Hepatocyte (in vitro differentiated cells): ENCODE results near the gene RTL9. TPM values are rescaled to one million over a fixed set of nuclear protein-coding genes. Genes with fewer than 3 reads are reported as not detected.
"Not testable (repeated sequence)": the region's sequence is repeated elsewhere in the genome, so short reads cannot be mapped to it uniquely, and the experiment has no call there.

Experiments used
- DNase-seq: peaks from one replicate; pipeline ENCODE4 v3.0.0-alpha.2; 2016; ENCODE audit warnings: low spot score
- H2AFZ ChIP-seq: fragments of 200-600 bp; sonication (generic); 2 replicates; pipeline ENCODE4 v1.6.0; 2016; ENCODE audit warnings: antibody characterized with exemption, mild to moderate bottlenecking
- H3K27ac ChIP-seq: fragments of 200-600 bp; sonication (generic); 2 replicates; pipeline ENCODE4 v1.5.1; 2016; ENCODE audit warnings: mild to moderate bottlenecking
- H3K27me3 ChIP-seq: fragments of 200-600 bp; sonication (generic); 2 replicates; pipeline ENCODE4 v1.6.1; 2016
- H3K36me3 ChIP-seq: fragments of 200-600 bp; sonication (generic); replicated peaks from 2 replicates; pipeline ENCODE4 v1.5.1; 2016; ENCODE audit warnings: low read depth; ENCODE audit not compliant: insufficient read depth
- H3K4me1 ChIP-seq: fragments of 200-600 bp; sonication (generic); 2 replicates; pipeline ENCODE4 v1.5.1; 2016; ENCODE audit warnings: mild to moderate bottlenecking, moderate library complexity; ENCODE audit not compliant: insufficient read depth
- H3K4me2 ChIP-seq: fragments of 200-600 bp; sonication (generic); 2 replicates; pipeline ENCODE4 v1.6.0; 2016
- H3K4me3 ChIP-seq: fragments of 200-600 bp; sonication (generic); 2 replicates; pipeline ENCODE4 v1.5.1; 2016; ENCODE audit warnings: mild to moderate bottlenecking
- H3K79me2 ChIP-seq: fragments of 200-600 bp; sonication (generic); 2 replicates; pipeline ENCODE4 v1.6.0; 2017; ENCODE audit warnings: mild to moderate bottlenecking
- H3K9me2 ChIP-seq: fragments of 200-600 bp; sonication (generic); replicated peaks from 2 replicates; pipeline ENCODE4 v1.6.0; 2017; ENCODE audit warnings: mild to moderate bottlenecking; ENCODE audit not compliant: insufficient read depth
- H3K9me3 ChIP-seq: fragments of 200-600 bp; sonication (generic); 2 replicates; pipeline ENCODE4 v1.5.1; 2016; ENCODE audit warnings: low read depth, mild to moderate bottlenecking
- H4K20me1 ChIP-seq: fragments of 200-600 bp; sonication (generic); 2 replicates; pipeline ENCODE4 v1.6.0; 2016; ENCODE audit warnings: mild to moderate bottlenecking; ENCODE audit not compliant: insufficient read depth, poor library complexity, severe bottlenecking
- CTCF ChIP-seq: fragments of 200-600 bp; sonication (generic); IDR thresholded peaks from 2 replicates; pipeline ENCODE4 v1.5.1; 2016; ENCODE audit warnings: antibody characterized with exemption, mild to moderate bottlenecking; ENCODE audit not compliant: poor library complexity
- EZH2 ChIP-seq: fragments of 200-600 bp; sonication (generic); IDR thresholded peaks from 2 replicates; pipeline ENCODE4 v1.6.1; 2016; ENCODE audit warnings: antibody characterized with exemption, mild to moderate bottlenecking, borderline replicate concordance
- EZH2phosphoT487 ChIP-seq: fragments of 200-600 bp; sonication (generic); IDR thresholded peaks from one replicate; pipeline ENCODE4 v1.6.1; 2018; ENCODE audit warnings: antibody characterized with exemption, mild to moderate bottlenecking, low read depth, moderate library complexity; ENCODE audit not compliant: unreplicated experiment, severe bottlenecking
- WGBS: methylation state at CpG from one replicate; pipeline ENCODE4 v1.1.6; 2016; ENCODE audit warnings: low lambda C conversion rate; ENCODE audit errors: missing lambda C conversion rate; 5-methylcytosine and 5-hydroxymethylcytosine counted together
- polyA plus RNA-seq: library from polyadenylated mRNA; unstranded; fragments of >200 nt; fragmentation: Nextera tagmentation; extraction: Ambion mirVana; gene quantifications from 2 replicates; pipeline ENCODE4 v1.2.1, GENCODE V29; 2016
- total RNA-seq: library from RNA; depleted of rRNA; stranded (reverse); fragments of >200 nt; gene quantifications from 2 replicates; pipeline ENCODE4 v1.2.3, GENCODE V29; 2014

RTL9 gene
- total and polyA plus RNA-seq, 2 experiments from 2014 or later, result 0.65 to 2.9 TPM

GRCh38 chrX:110404376-110404775 is 45.7 kb downstream of the RTL9 start:
- Histone ChIP-seq H3K9me3 (no peaks in the 10 kb centered on the region), H3K27me3 (no peaks in the 10 kb centered on the region), H4K20me1 (no peaks in the 10 kb centered on the region), H3K4me2 (no peak overlapping the region), H3K9me2 (no peaks in the 10 kb centered on the region), H3K27ac (peak overlapping the region; percentile 37), H3K4me3 (no peak overlapping the region), H3K36me3 (no peaks in the 10 kb centered on the region), H2AFZ (no peak overlapping the region), H3K4me1 (no peaks in the 10 kb centered on the region), H3K79me2 (no peaks in the 10 kb centered on the region)
- DNase-seq, result no peak
- 79% methylated on average over 6 of the region's 6 CpGs for WGBS
- TF ChIP-seq EZH2phosphoT487 (no peak), CTCF (no peak), EZH2 (no peak)

GRCh38 chrX:110406250-110406649 is 47.6 kb downstream of the RTL9 start:
- H3K27me3 ChIP-seq, H3K9me2 ChIP-seq: not testable (repeated sequence)

DNA sequence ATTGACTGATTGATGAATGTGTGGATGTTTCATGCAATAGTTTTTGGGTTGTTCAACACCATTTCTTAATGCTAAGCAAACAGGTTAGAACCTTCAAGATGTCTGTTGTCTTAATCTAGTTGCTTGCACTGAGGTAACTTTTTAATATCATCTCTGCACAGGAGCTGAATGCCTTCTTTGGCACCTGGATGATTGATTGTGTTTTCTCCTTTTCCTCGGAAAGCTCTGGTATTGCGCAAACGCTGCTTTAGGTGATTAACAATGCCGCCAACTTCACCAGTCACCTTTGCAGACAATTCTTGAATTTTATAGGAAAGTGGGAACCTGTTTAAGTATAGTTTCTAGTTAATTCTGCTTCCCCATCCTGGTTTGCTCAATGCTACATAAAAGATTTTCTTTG is 48.2 kb downstream of the RTL9 start:
- H3K4me3 ChIP-seq, result no peak overlapping the region

More at GRCh38 chrX:110406250-110406649, 47.6 kb downstream of the RTL9 start:
- not testable (repeated sequence) for H3K4me1 ChIP-seq, H3K79me2 ChIP-seq, DNase-seq, H3K4me3 ChIP-seq, H3K27ac ChIP-seq, H3K36me3 ChIP-seq, H3K9me3 ChIP-seq, H3K4me2 ChIP-seq, H4K20me1 ChIP-seq, H2AFZ ChIP-seq
- WGBS, result 88% methylated on average over 7 of the region's 7 CpGs

More for the DNA sequence above, 48.2 kb downstream of the RTL9 start:
- TF ChIP-seq EZH2phosphoT487, result no peak
- TF ChIP-seq CTCF, result no peak
- TF ChIP-seq EZH2, result no peak
- Histone ChIP-seq H3K79me2 (no peaks in the 10 kb centered on the region), H2AFZ (no peak overlapping the region), H3K9me2 (no peaks in the 10 kb centered on the region), H3K36me3 (no peaks in the 10 kb centered on the region), H3K4me2 (no peak overlapping the region), H3K4me1 (no peaks in the 10 kb centered on the region), H3K27me3 (no peaks in the 10 kb centered on the region), H3K9me3 (no peaks in the 10 kb centered on the region), H4K20me1 (no peaks in the 10 kb centered on the region), H3K27ac (no peak overlapping the region)
- no peak for DNase-seq
- 80% methylated on average over 4 of the region's 4 CpGs for WGBS
